GM18873 (cell line): Measurements from ENCODE around the gene RFC2.

Experiments
- ATAC-seq: cut with Tn5 transposase; IDR thresholded peaks from one replicate; pipeline ENCODE4 v1.9.1; 2021; ENCODE audit warnings: mild to moderate bottlenecking, moderate library complexity, moderate number of reproducible peaks; ENCODE audit not compliant: unreplicated experiment, low FRiP score

RFC2 gene

DNA sequence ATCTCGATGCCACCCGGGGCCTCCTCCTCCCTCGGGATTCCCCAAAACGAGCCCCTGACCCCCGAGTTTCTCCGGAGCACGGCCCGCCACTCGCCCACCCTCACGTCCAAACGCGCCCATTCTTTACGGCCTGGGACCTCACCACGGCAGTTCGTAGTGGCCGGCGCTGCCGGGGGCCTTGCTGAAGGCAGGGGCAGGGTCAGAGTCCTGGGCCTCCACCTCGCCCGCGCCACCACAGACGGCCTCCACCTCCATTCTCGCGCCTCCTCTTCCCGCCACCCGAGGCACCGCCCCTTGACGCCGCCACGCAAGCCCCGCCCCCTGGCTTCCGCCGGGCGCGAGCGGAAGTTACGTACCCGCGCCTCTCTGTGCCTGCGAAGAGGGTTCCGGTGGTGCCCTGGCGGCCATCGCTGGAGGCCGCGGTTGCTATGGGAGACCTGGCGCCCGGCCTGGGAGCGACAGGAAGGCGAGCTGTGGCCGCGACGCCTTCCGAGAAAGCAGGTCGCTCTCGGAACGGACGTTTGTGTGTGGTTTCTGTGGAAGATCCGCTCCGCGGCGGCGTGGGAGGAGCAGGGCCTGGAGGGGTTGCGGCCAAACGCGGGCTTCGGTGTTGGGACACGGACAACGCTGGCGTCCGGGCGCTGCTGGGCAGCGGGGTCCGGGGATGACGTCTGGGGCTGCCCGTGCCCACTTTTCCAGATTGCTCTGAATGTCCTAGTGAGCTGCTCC, at the start of gene RFC2:
Gene RFC2 (minus strand): TSS at position 271 of the 729 bp plus-strand sequence. CDS start 16 bp downstream, at position 255.
- peak; percentile 88 for ATAC-seq

DNA sequence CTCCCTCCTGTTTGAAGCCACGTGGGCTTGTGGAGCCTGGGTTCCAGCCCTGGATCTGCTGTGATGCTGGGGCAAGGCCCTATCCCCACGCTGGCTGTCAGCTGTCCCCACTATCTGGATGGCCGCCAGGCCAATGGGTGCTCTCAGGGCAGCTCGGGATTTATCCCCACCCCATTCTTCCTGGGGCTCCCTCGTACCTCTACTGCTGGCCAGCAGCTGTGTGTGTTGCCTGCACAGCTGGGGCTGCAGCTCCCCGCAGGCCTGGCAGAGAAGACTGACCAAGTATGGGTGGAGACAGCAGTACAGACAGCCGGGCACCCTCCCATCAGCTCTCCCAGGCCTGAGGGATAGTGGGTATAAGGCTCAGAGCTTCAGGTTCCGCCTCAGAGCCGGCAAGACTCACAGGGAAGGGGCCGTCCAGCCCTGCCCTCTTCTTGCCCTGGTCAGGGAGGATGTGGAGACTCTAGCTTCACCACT, 48.6 kb upstream of the RFC2 start:
- no peak for ATAC-seq

DNA sequence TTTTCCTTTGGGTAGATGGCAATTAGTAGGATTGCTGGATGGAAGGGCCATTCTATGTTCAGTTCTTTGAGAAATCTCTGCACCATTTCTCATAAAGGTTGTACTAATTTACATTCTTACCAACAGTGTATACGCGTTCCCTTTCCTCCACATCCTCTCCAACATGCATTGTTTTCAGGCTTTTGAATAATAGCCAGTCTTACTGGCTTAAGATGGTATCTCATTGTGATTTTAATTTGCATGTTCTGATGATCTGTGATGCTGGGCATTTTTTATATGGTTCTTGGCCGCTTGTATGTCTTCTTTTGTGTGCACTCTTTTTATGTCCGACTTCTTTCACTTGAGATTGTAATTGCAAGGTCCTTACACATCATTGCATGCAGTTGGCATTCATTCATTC, 46.7 kb upstream of the RFC2 start:
- ATAC-seq = no peak

DNA sequence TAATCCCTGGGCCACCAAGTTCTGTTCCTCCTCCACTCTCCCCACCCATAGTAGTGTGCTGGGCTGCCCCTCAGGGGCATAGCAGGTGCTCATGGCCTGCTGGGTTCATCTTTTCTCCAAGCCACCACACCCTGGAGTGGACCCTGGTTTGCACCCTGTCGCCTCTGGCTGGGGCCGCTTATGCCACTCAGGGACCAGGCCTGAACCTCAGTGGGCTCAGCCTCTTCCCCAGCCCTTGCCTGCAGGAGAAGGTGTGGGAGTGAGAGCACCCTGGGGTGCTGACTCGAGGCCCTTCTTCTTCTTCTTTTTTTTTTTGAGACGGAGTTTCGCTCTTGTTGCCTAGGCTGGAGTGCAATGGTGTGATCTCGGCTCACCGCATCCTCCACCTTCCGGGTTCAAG, 45.2 kb upstream of the RFC2 start:
- ATAC-seq = no peak

DNA sequence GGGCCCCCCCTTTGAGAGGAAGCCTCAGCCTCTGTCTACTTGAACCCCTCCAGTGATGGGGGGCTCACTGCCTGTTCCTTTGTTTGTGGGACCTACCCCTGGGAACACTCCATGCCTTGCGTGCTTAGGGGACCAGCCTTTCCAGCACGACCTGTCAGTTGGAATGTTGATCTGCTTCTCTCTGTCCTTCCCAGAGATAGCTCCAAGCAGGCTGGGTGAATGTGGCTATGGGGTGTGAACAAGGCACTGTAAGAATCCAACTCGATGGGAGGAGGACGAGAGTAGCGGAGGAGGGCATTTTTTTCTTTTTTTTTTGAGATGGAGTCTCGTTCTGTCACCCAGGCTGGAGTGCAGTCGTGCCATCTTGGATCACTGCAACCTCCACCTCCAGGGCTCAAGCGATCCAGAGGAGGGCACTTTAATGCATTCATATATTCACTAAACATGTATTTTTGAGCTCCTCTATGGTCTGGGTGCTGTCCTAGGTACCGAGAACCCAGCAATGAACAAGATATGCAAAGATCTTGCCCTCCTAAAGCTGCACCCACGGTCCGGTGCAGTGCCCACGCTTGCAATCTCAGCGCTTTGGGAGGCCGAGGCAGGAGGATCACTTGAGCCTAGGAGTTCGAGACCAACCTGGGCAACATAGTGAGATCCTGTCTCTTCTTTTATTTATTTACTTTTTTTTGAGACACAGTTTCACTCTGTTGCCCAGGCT, 43.5 kb upstream of the RFC2 start:
- no peak for ATAC-seq

DNA sequence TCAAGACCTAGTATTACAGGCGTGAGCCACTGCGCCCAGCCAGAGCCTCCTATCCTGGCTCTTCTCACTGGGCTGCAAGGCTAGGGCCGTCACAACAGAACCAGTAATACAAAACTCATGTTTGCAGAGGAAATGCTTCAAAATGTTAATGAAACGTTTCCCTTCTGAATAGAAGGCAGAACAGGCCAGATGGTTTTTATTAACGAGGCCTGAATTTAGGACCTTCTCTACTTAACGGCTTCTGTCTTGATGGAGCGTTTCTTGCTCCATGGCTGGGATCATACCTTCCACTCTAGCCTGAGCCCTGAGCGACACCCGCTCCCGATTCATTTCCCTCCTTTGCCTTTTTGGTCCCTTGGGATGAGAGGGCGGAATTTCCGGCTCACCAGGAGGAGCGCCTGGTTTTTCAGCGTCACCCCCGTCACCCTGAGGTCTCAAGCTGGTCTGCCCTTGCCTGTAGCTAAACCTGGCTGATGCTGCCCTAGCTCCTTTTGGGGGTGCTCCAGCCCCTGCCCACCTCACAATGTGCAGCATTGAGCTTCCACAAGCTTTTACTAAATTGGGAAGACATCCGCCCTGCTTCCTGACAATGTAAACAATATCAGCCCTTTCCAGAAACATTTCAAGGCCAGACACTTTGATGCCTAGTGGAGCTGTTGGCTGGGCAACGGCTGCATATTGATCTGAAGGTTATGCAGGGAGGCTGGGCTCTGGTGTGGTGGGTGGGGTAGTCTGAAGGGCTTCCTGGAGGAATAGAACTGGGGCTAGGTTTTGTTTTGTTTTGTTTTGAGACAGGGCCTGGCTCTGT, 40.2 kb upstream of the RFC2 start:
- ATAC-seq = no peak

DNA sequence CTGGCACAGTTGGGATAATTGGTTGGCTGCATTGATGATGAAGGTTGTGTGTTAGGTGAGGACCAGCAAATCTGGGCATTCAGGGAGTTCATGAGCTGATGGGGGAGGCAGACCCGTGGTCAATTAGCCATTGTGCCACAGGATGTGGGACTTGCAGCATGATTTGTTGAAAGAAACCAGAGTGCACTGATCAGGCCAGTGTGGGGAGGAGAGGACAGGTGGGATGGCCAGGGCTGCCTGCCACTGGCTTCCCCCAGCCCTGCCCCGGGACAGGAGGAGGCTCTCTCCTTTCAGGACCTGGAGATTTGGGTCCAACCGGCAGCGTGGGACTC, 39.3 kb upstream of the RFC2 start:
- no peak for ATAC-seq

DNA sequence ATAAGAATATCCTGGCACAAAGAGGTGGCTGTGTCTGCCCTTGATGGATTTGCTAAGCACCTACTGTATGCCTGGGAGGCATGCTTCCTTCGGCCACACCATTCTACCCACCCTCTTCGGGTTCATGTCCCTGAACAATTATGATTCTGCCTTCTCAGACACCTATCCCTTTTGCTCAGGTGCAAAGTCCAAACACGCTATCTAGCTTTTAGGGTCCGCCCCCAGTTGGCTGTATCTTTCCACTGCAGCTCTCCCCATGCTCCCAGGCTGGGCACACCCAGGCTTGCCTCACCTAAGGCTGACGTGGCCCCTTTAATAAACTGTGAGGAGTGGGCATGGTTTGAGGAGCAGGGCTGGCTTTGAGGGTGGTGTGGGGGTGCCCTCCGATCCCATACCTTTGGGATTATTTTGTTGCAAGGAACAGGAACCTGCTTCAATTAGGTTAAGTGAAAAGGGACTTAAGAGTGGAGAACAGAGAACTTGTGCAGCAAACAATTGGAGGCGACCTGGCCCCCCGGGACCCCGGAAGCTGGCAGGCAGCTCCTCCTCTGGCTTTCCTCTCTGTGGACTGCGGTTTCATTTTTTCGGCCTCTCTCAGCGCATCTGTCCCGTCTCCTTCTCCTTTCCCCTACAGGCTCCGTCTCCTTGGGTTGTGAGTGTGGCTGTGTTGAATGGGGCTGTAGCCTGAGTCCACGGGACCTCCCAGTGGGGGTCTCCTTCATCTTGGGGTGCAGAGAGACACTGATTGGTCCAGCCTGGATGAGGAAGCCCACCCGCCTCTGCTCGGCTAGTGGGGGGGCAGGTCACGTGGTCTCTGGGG, 38.8 kb upstream of the RFC2 start:
- no peak for ATAC-seq

DNA sequence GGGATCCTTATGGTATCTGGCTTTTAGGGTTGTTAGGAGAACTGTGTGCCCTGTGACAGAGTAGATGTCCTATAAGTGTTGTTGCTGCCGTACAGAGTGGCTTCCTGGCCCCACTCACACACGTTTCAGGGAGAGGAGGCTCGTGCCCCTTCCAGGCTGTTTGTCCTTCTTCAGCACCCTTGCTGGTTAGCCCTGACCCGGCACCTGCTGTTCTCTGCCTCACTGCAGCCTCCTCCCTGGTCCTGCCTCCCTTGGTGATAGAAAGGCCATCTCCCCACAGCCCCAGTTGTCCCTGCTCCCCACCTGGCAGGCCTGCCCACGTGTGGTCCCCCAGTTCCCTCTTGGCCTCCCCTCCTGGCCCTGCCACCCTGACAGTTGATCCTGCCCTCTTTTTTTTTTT, 37.3 kb upstream of the RFC2 start:
- no peak for ATAC-seq

DNA sequence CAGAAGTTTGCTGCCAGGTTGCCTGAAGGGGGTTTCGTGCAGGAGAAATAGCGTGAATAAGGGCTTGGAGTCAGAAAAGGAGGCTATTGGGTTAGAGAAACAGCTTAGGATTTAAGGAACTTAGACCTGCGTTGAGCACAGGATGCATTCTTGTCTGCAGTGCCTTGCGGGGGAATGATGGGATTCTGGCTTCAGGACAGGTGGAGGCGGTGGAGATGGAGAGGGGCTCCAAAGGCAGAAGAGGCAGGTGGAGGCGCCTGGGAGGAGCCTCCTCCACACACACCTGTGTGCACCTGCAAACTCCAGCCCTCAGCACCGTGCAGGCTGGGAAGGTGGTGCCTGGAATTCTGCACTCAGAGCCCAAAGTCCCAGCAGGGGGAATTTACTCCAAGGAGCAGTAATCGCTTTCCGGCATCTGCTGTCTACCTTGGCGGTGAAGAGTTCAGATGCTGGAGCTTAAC, 36.8 kb upstream of the RFC2 start:
- ATAC-seq = no peak

DNA sequence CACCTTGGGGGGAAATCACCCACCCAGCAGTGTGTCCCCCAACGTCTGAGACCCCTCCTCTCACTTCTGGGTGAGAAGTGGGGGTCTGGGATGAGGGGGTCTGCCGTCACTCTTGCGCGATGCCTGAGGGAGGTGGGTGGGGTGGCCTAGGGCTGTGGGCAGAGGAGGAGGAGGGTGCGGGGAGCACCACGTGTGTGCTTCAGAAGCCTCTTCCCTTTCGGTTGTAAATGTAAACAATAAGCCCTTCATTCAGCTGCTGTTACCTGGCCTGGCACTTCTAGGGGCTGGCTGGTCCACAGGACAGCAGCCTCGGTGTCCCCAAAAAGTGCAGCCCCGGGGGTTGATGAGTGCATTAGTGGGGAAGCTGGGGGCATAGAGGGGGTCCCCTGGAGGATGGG, 36.4 kb upstream of the RFC2 start:
- no peak for ATAC-seq

DNA sequence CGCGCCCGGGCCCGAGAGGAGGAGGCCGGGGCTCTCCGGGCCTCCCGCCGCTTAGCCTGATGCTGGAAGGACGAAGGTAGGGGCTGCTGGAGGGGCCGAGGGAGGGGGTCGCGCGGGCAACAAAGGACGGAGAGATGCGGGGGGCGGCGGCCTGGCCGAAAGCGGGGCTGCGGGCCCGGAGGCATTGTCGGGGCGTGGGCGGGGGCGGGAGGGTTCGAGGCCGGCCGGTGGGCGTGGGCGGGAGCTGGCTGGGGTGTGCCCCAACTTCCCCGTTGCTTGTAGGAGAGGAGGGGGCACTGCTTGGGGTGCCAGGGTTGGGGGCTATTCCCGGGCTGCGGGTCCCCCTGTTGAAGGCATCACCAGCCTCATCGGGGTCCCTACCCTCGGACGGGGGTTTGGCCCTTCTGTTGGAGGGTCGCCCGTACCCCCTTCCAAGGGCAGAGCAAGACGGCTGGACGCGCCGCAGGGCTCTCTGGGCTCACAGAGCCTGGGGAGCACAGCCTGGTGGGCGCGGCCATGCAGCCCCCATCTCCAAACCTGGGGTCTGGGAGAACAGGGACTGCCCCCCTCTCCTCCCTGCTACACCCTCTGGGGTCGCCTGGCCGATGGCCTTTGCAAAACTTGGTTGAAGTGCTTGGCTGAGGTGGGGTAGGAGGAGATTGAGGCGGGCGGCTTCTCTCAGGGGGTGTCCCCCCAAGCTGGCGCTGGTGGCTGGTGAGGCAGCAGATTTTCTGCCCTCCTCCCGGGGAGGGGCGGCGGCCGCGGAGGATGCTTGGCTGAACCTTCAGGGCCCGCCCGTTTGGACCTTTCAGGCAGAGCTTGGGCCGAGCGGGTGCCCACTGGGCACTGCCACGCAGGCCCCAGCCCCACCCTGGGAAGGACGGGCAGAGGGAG, 35.7 kb upstream of the RFC2 start:
- no peak for ATAC-seq

DNA sequence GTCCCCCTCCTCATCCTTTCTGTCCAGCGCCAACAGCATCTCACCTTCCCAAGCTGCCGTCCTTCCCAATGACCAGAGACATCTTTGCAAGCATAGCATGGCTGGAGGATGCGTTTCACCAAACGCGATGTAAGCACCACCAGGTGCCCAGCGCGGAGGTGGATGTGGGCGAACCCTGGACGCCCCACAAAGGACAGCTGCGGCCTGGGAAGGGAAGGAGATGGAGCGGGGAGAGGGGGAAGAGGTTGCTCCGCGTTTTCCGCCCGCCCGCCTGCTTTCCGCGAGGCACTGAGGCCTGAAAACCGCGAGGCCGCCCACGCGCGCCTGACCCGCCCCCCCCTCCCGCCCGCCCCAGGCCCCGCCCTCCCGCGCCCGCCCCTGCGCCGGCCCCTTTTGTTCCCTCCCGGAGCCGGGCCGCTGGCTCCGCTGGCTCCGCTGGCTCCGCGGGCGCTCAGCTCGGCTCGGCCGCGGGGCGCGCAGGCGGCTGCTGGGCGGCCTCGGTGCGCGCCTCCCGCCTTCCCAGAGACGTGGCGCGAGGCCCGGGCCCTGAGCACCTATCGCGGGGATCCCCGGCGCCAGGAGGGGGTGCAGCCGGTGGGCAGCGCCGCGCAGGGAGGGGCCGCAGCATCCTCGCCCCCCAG, 34.9 kb upstream of the RFC2 start, which contains the start of gene CLIP2:
Gene CLIP2 (plus strand): TSS at position 390 of the 641 bp plus-strand sequence. CDS start 28,140 bp downstream, outside the sequence.
- ATAC-seq = no peak

DNA sequence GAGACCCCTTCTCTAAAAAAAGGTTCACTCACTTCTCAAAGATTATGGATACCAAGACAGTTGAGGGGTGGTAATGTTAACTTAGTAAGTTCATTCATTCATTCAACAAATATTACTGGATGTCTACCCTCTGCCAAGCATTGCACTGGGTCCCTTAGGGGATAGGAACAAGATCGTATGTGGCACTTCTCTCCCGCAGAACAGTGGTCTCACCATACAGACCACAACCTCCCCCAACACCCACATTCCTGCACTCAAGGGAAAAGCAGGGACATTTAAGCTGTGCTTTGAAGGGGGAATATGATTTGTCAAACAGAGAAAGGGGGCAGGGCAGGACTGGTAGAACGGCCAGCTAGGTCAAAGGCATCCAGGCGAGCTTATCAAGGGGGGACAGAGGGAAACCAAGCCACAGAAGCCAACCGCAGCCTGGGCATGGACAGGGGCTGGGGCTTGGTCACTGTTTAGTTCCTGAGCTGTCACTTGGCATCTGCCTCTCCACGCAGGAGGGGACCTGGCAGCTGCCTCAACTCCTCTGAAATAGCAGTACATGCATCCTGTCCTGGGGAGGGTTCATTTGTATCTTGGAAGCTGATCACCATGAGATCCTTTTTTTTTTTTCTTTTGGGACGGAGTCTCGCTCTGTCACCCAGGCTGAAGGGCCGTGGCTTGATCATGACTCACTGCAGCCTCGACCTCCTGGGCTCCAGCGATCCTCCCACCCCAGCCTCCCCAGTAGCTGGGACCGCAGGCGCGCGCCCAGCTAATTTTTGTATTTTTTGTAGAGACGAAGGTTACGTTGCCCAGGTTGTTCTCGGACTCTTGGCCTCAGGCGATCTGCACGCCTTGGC, 34.1 kb upstream of the RFC2 start:
- ATAC-seq = no peak

DNA sequence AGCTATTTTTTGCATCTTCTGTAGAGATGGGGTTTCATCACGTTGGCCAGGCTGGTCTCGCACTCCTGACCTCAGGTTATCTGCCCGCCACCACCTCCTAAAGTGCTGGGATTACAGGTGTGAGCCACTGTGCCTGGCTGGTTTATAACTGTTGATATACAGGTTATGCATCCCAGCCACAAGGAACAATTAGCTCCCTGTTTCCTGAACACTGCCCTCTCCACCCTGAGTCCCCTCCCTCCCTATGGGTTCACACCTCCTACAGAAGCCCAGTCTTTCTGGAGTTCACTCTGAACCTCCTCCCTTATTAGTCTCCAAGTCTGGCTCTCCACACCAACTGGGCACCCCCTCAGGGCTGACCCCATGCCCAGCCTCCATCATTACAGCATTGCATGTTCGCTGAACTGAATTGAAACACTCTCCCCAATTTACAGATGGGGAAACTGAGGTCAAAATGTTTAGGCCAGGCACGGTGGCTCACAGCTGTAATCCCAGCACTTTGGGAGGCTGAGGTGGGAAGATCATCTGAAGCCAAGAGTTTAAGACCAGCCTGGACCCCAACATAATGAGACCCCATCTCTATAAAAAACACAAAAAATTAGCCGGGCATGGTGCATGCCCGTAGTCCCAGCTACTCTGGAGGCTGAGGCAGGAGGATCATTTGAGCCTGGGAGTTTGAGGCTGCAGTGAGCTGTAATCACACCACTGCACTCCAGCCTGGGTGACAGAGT, 33.3 kb upstream of the RFC2 start:
- no peak for ATAC-seq

DNA sequence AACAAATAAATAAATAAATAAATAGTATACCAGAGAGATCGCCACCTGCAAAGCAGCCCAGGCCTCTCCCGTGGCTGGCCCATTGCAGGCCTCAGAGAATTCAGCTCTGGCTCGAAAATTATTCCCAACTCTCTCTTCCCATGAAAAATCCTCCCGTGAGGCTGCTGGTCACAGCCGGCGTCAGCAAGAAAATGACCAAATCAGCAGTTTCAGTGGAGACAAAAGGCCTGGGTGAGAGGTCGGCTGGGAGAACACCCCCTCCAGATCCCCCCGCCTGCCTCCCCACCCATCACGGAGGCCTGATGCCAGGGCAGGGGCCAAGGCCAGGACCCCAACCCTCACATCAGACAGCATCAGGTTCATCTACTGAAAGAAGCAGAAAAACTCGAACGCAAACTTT, 31.9 kb upstream of the RFC2 start:
- ATAC-seq = no peak

DNA sequence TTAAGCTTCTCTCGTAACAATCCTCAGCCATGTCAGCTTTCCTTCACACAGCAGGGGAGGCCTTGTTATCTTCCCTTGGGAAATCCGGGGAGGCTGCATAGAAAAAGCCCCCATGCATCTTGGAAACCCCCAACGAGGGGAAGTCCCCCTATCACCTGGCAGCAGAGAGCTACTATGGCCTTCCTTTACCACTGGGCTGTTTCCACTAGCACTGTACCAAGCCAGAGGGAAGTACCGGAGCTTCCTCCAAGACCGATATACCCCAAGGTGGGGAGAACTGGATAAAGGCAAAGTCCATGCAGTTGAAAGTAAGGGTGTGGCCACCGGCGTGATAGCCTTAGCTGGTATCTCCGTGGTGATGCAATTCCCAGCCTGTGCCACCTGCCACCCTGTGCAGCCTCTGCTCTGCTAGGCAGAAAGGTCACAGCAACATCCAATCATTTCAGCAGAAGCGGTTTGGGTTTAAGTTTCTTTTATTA, 30.6 kb upstream of the RFC2 start:
- ATAC-seq = peak; percentile 63
